Measurements from ENCODE around the gene PPARD. TPM values are rescaled to one million over a fixed set of nuclear protein-coding genes. Genes with fewer than 3 reads are reported as not detected.

The PPARD gene
- polyA plus RNA-seq, 1 experiment: 26.9 TPM

- ChIA-PET POLR2A (no interaction called here), CTCF (interaction anchor here (0.6 to 9.4 kb wide), 6 partner anchors 12 to 777 kb away, joined by 4 to 201 read pairs (median 6); partner anchors contain the start of gene PPARD)
- H3K27me3 ChIP-seq (ENCODE audit: control insufficient read depth, insufficient read depth, low read length): no peaks in the 10 kb centered on the region
- no peak for TF ChIP-seq CTCF (IDR thresholded peaks at IDR 0.05; ENCODE audit: low read depth, low read length)
- no peak for DNase-seq (ENCODE audit: low read depth, low spot score)
- no peaks in the 10 kb centered on the region; the same call in 1 of the 2 replicates for H3K9me3 ChIP-seq (ENCODE audit: control insufficient read depth, insufficient read depth, low read length)
- H3K27ac ChIP-seq (ENCODE audit: low read depth, low read length): no peak overlapping the region
- no peak overlapping the region for H3K4me3 ChIP-seq (ENCODE audit: low read depth, low read length)
Observed at GRCh38 chr6:35454391-35455110, 112.2 kb downstream of the PPARD start.

- no peak overlapping the region for H3K4me3 ChIP-seq (ENCODE audit: low read depth, low read length)
- no peaks in the 10 kb centered on the region for H3K27me3 ChIP-seq (ENCODE audit: control insufficient read depth, insufficient read depth, low read length)
- no peak for DNase-seq (ENCODE audit: low read depth, low spot score)
- H3K9me3 ChIP-seq (ENCODE audit: control insufficient read depth, insufficient read depth, low read length): no peaks in the 10 kb centered on the region
- ChIA-PET CTCF (interaction anchor here (1.1 to 1.4 kb wide), 2 partner anchors 10 to 116 kb away, joined by 4 to 7 read pairs; partner anchors contain the start of gene PPARD), POLR2A (no interaction called here)
- no peak for TF ChIP-seq CTCF (IDR thresholded peaks at IDR 0.05; ENCODE audit: low read depth, low read length)
- H3K27ac ChIP-seq (ENCODE audit: low read depth, low read length): no peak overlapping the region
Observed at GRCh38 chr6:35457907-35458306, 115.5 kb downstream of the PPARD start.

GRCh38 chr6:35461270-35461669 lies 118.9 kb downstream of the PPARD start:
- Histone ChIP-seq H3K27me3 (ENCODE audit: control insufficient read depth, insufficient read depth, low read length) (no peaks in the 10 kb centered on the region), H3K4me3 (ENCODE audit: low read depth, low read length) (no peak overlapping the region), H3K27ac (ENCODE audit: low read depth, low read length) (no peak overlapping the region), H3K9me3 (ENCODE audit: control insufficient read depth, insufficient read depth, low read length) (no peaks in the 10 kb centered on the region)
- POLR2A ChIA-PET: no interaction called here
- CTCF ChIA-PET: no interaction called here
- no peak for TF ChIP-seq CTCF (IDR thresholded peaks at IDR 0.05; ENCODE audit: low read depth, low read length)
- no peak for DNase-seq (ENCODE audit: low read depth, low spot score)

GRCh38 chr6:35463292-35463691 lies 120.9 kb downstream of the PPARD start:
- ChIA-PET CTCF (no interaction called here), POLR2A (interaction anchor here (0.6 to 0.7 kb wide), 2 partner anchors 37 to 52 kb away, joined by 3 to 5 read pairs; no protein-coding TSS in a partner anchor)
- Histone ChIP-seq H3K4me3 (ENCODE audit: low read depth, low read length) (no peak overlapping the region), H3K27me3 (ENCODE audit: control insufficient read depth, insufficient read depth, low read length) (no peaks in the 10 kb centered on the region), H3K27ac (ENCODE audit: low read depth, low read length) (no peak overlapping the region), H3K9me3 (ENCODE audit: control insufficient read depth, insufficient read depth, low read length) (no peaks in the 10 kb centered on the region; the same call in 1 of the 2 replicates)
- DNase-seq (ENCODE audit: low read depth, low spot score): no peak
- TF ChIP-seq CTCF (IDR thresholded peaks at IDR 0.05; ENCODE audit: low read depth, low read length): no peak

GRCh38 chr6:35465646-35466045 lies 123.3 kb downstream of the PPARD start:
- Histone ChIP-seq H3K9me3 (ENCODE audit: control insufficient read depth, insufficient read depth, low read length) (no peaks in the 10 kb centered on the region; the same call in 1 of the 2 replicates), H3K4me3 (ENCODE audit: low read depth, low read length) (no peak overlapping the region), H3K27me3 (ENCODE audit: control insufficient read depth, insufficient read depth, low read length) (no peaks in the 10 kb centered on the region), H3K27ac (ENCODE audit: low read depth, low read length) (no peak overlapping the region)
- POLR2A ChIA-PET: no interaction called here
- CTCF ChIA-PET: interaction anchor here (1.1 to 4.2 kb wide), 3 partner anchors 122 to 225 kb away, joined by 3 to 43 read pairs (median 4); partner anchors contain the start of gene PPARD
- TF ChIP-seq CTCF (IDR thresholded peaks at IDR 0.05; ENCODE audit: low read depth, low read length): no peak
- no peak for DNase-seq (ENCODE audit: low read depth, low spot score)
